ENCODE data around the gene GCSAM.

DNA sequence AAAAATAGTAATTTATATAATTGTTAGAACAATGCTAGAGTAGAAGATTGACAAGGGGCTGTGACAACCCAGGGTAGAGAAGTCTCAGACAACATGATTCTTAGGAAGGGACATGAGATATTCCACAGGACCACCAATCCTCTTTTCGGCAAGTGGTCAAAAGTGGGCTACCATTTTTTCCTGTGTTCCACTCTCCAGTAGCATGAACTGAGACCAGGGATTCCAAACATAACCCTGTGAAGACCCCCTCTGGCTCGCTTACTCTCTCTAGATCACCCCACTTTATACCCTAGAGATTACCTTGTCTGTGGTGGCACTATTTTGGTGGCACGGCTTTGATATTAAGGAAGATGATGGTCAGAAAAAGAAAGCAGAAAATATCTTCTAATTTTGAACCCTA, 960 bp downstream of the GCSAM start:
- TF ChIP-seq CTCF (IDR thresholded peaks at IDR 0.05) (no peak), POLR2A (IDR thresholded peaks at IDR 0.05) (no peak)
